Stimulated activated CD8-positive, alpha-beta memory T cell treated with anti-CD3 and anti-CD28 coated beads, Interleukin-12 subunit alpha, Interleukin-12 subunit beta, amount 100 ng/mL, for 24 hours (primary cell): ENCODE data around the gene ZNF584.
A peak's percentile ranks its signal among the peaks of the same experiment; 100 is the strongest.

Experiments used
- DNase-seq: peaks from one replicate; pipeline ENCODE4 v3.0.0-alpha.2; 2020; ENCODE audit errors: extremely low read depth

ZNF584 gene

GRCh38 chr19:58466089-58466759 is 57.8 kb downstream of the ZNF584 start:
- DNase-seq, result no peak

- peak; percentile 96 for DNase-seq
These were observed 58.5 kb downstream of the ZNF584 start, which contains the start of gene ZNF324 for GRCh38 chr19:58466760-58467589. TSS of gene ZNF324 (plus strand) at chr19:58467080. CDS start at chr19:58469186, 2,106 bp downstream.
